ENCODE data around the gene FMO4.

- TF ChIP-seq ZNF843 (tag by site-specific recombination; IDR thresholded peaks at IDR 0.05) = no peak
- no peak for TF ChIP-seq KLF1 (tag by site-specific recombination; IDR thresholded peaks at IDR 0.05)
These were observed 3.3 kb upstream of the FMO4 start for GRCh38 chr1:171310661-171311087.

Measured in HEK293 (cell line).